K562 (cell line): ENCODE results near the gene CREM. TPM values are rescaled to one million over a fixed set of nuclear protein-coding genes. Genes with fewer than 3 reads are reported as not detected.

Experiments used
- ATAC-seq: fragments of 200-7000 bp; cut with Tn5 transposase; 3 replicates; pipeline ENCODE4 v1.9.1; 2020; ENCODE audit warnings: moderate library complexity
- BruUV-seq: library from RNA; stranded (reverse); fragments of 400-500 nt; replicated peaks from 2 replicates; lab custom pipeline; 2021; lab: Mats Ljungman, UMichigan
- CTCF ChIA-PET: fragments of 300-600 bp; formaldehyde crosslinking; extraction: SDS; loops from one replicate; lab custom pipeline; 2021; ENCODE audit warnings: low intra/inter-chr PET ratio; lab: Yijun Ruan, JAX
- POLR2A ChIA-PET: fragments of 300-600, 350-650 bp; sonication (Branson Sonifier 250); formaldehyde crosslinking; extraction: SDS; loops from one replicate; lab custom pipeline; 2021; ENCODE audit warnings: antibody characterized with exemption, inconsistent platforms; lab: Yijun Ruan, JAX
- DNase-seq, 4 experiments: peaks; one replicate each; pipeline versions ENCODE4 v3.0.0 to v3.0.0-alpha.2; 2011 to 2018; ENCODE audit warnings: low spot score in 3 of 4, mixed read lengths in 3 of 4; ENCODE audit errors: extremely low read depth in 1 of 4
- FAIRE-seq: peaks from 2 replicates; lab custom pipeline; 2011; peaks lifted over from hg19 to GRCh38; lab: Jason Lieb, UNC
- H2AFZ ChIP-seq: 2 replicates; pipeline ENCODE4 v1.6.0; 2011; ENCODE audit warnings: low read depth, low read length, control low read depth, inconsistent platforms
- H3K27ac ChIP-seq: fragments of 200-600 bp; 3 replicates; pipeline ENCODE4 v1.8.0; 2011; ENCODE audit warnings: low read depth, mild to moderate bottlenecking, control low read depth, inconsistent platforms, low read length, moderate library complexity, mixed read lengths; ENCODE audit errors: extremely low read depth
- H3K27me3 ChIP-seq, 2 experiments: fragments of 300-600 bp in 1 of 2; 2 replicates in 1 of 2; 3 replicates in 1 of 2; pipeline versions ENCODE4 v1.6.0 to v1.8.0; 2011; ENCODE audit warnings: inconsistent platforms in 2 of 2, low read length in 2 of 2, mild to moderate bottlenecking in 1 of 2, mixed read lengths in 1 of 2, moderate library complexity in 1 of 2; ENCODE audit not compliant: control insufficient read depth in 2 of 2, insufficient read depth in 2 of 2
- H3K36me3 ChIP-seq: fragments of 300-600 bp; 3 replicates; pipeline ENCODE4 v1.8.0; 2011; ENCODE audit warnings: mild to moderate bottlenecking, low read length, inconsistent platforms; ENCODE audit not compliant: control insufficient read depth, insufficient read depth
- H3K4me1 ChIP-seq, 2 experiments: fragments of 200-600 bp in 1 of 2; replicated peaks in 1 of 2; 2 replicates in 1 of 2; 3 replicates in 1 of 2; pipeline versions ENCODE4 v1.5.1 to v1.8.0; 2011; ENCODE audit warnings: inconsistent platforms in 2 of 2, low read length in 2 of 2, mild to moderate bottlenecking in 1 of 2, mixed read lengths in 1 of 2, moderate library complexity in 1 of 2; ENCODE audit not compliant: control insufficient read depth in 2 of 2, insufficient read depth in 2 of 2
- H3K4me2 ChIP-seq: 2 replicates; pipeline ENCODE4 v1.6.1; 2011; ENCODE audit warnings: low read length, control low read depth, inconsistent platforms, mixed read lengths; ENCODE audit not compliant: insufficient read depth
- H3K4me3 ChIP-seq: fragments of 200-600 bp; sonication (generic), shearing (Covaris generic); 2 replicates; pipeline ENCODE4 v1.5.1; 2016; ENCODE audit warnings: control low read depth, inconsistent platforms
- H3K79me2 ChIP-seq: fragments of 200-600 bp; 3 replicates; pipeline ENCODE4 v1.8.0; 2011; ENCODE audit warnings: low read length, inconsistent platforms; ENCODE audit not compliant: control insufficient read depth, insufficient read depth
- H3K9ac ChIP-seq, 2 experiments: 2 replicates each; pipeline versions ENCODE4 v1.6.0 to v1.6.1; 2011; ENCODE audit warnings: low read depth in 2 of 2, low read length in 2 of 2, control low read depth in 1 of 2, inconsistent platforms in 1 of 2, mild to moderate bottlenecking in 1 of 2, mixed read lengths in 1 of 2; ENCODE audit not compliant: insufficient read depth in 1 of 2
- H3K9me1 ChIP-seq: one replicate; pipeline ENCODE4 v1.6.0; 2011; ENCODE audit warnings: inconsistent platforms, mild to moderate bottlenecking, low read length, moderate library complexity; ENCODE audit not compliant: control insufficient read depth, insufficient read depth
- H3K9me3 ChIP-seq: replicated peaks from 2 replicates; pipeline ENCODE4 v1.5.1; 2011; ENCODE audit warnings: low read depth, low read length, inconsistent platforms; ENCODE audit not compliant: control insufficient read depth, insufficient read depth
- H4K20me1 ChIP-seq: replicated peaks from 2 replicates; pipeline ENCODE4 v1.6.1; 2011; ENCODE audit warnings: low read length, inconsistent platforms, mixed read lengths; ENCODE audit not compliant: control insufficient read depth, insufficient read depth
- ADNP ChIP-seq: fragments of 200-800 bp; sonication (Bioruptor generic); IDR thresholded peaks from 2 replicates; pipeline ENCODE4 v1.6.1; 2016; ENCODE audit warnings: missing genetic modification characterization, missing compliant biosample characterization
- CCAR2 ChIP-seq: fragments of 200-400 bp; formaldehyde crosslinking; IDR thresholded peaks from 2 replicates; pipeline ENCODE4 v1.6.1; 2017; ENCODE audit warnings: mild to moderate bottlenecking, low read depth, low read length
- CREBBP ChIP-seq: IDR thresholded peaks from one replicate; pipeline ENCODE4 v1.6.1; 2012; ENCODE audit warnings: low read depth, mild to moderate bottlenecking, control low read depth, inconsistent platforms, low read length
- FOXM1 ChIP-seq, 2 experiments: fragments of 450-650 bp in 1 of 2; sonication (generic) in 1 of 2; formaldehyde crosslinking in 1 of 2; IDR thresholded peaks; 2 replicates each; pipeline versions ENCODE4 v1.6.1 to v1.9.0; 2017 to 2022; ENCODE audit warnings: low read depth in 2 of 2, mild to moderate bottlenecking in 2 of 2, missing genetic modification reagents in 1 of 2, moderate library complexity in 1 of 2
- IRF2 ChIP-seq: sonication (generic); formaldehyde crosslinking; IDR thresholded peaks from 2 replicates; pipeline ENCODE4 v1.8.1; 2022; ENCODE audit warnings: mild to moderate bottlenecking, missing genetic modification reagents
- KHSRP ChIP-seq: fragments of 450-650 bp; IDR thresholded peaks from 2 replicates; pipeline ENCODE4 v1.6.1; 2017
- MEIS2 ChIP-seq: fragments of 450-650 bp; IDR thresholded peaks from 2 replicates; pipeline ENCODE4 v1.6.1; 2014; ENCODE audit warnings: mild to moderate bottlenecking; ENCODE audit not compliant: partially characterized antibody
- NUFIP1 ChIP-seq: fragments of 450-650 bp; IDR thresholded peaks from 2 replicates; pipeline ENCODE4 v1.6.1; 2018; ENCODE audit not compliant: partially characterized antibody
- SIN3A ChIP-seq, 2 experiments: fragments of 150-350 bp in 1 of 2; IDR thresholded peaks; 2 replicates each; pipeline ENCODE4 v1.6.1; 2011 to 2016; ENCODE audit warnings: borderline replicate concordance in 2 of 2, low read depth in 2 of 2, low read length in 2 of 2, mild to moderate bottlenecking in 2 of 2, moderate library complexity in 2 of 2; ENCODE audit not compliant: control insufficient read depth in 1 of 2
- SMARCB1 ChIP-seq: IDR thresholded peaks from 2 replicates; pipeline ENCODE4 v1.6.1; 2011; ENCODE audit warnings: improper control_type of control experiment, low read depth; ENCODE audit not compliant: insufficient read length
- WHSC1 ChIP-seq: IDR thresholded peaks from one replicate; pipeline ENCODE4 v1.6.1; 2012; ENCODE audit warnings: low read length, control low read depth, inconsistent platforms
- ZNF431 ChIP-seq: sonication (generic); formaldehyde crosslinking; IDR thresholded peaks from 2 replicates; pipeline ENCODE4 v1.8.0; 2022; ENCODE audit warnings: mild to moderate bottlenecking, missing genetic modification reagents
- WGBS: fragments of 100-300 bp; shearing (Covaris generic); methylation state at CpG from one replicate; pipeline ENCODE4 v1.1.6; 2016; ENCODE audit warnings: low coverage, mixed read lengths; ENCODE audit not compliant: insufficient coverage; ENCODE audit errors: missing lambda C conversion rate; 5-methylcytosine and 5-hydroxymethylcytosine counted together
- in situ Hi-C: fragments of 300-500 bp; cut with MboI; formaldehyde crosslinking; loops from 4 replicates; pipeline ENCODE4 v1.15.0; 2018; ENCODE audit warnings: inconsistent platforms, mixed read lengths
- intact Hi-C: fragments of 100-400 bp; cut with micrococcal nuclease; formaldehyde crosslinking; loops from 2 replicates; pipeline ENCODE4 v1.14.2; 2022
- polyA plus RNA-seq, 8 experiments: library from polyadenylated mRNA; depleted of rRNA in 4 of 8; stranded (reverse) in 5 of 8; unstranded in 3 of 8; fragments of >200 nt; fragmentation: Nextera tagmentation in 2 of 8; fragmentation: Illumina TruSeq in 1 of 8; extraction: Ambion mirVana in 2 of 8; extraction: Trizol in 1 of 8; gene quantifications; 2 replicates each; pipeline versions ENCODE4 v1.2.1 to v1.2.3, GENCODE V29; 2011 to 2014; ENCODE audit warnings: inconsistent platforms in 1 of 8, missing spikeins in 1 of 8
- total RNA-seq, 7 experiments: library from RNA; depleted of rRNA in 6 of 7; stranded (reverse); fragments of >200 nt in 6 of 7; fragmentation: Illumina TruSeq in 2 of 7; extraction: Trizol in 2 of 7; gene quantifications; 2 replicates each; pipeline versions ENCODE4 v1.2.1 to v1.2.3, GENCODE V29; 2011 to 2021; ENCODE audit warnings: low replicate concordance in 1 of 7
- TF ChIP-seq, protein P1 (sequence below): fragments of 450-650 bp; IDR thresholded peaks from 2 replicates; pipeline ENCODE4 v1.6.1; 2016; ENCODE audit warnings: missing biosample characterization, missing genetic modification characterization
- TF ChIP-seq, protein P2 (sequence below): fragments of 200-800 bp; sonication (Bioruptor generic); IDR thresholded peaks from 2 replicates; pipeline ENCODE4 v1.6.1; 2016; ENCODE audit warnings: missing genetic modification characterization, missing compliant biosample characterization

The CREM gene
- total and polyA plus RNA-seq, 9 of the 15 experiments (the other 6 are each of a cell fraction or from before 2014, with no cell fraction given): 39.1 to 70.2 (median 48.3) TPM

DNA sequence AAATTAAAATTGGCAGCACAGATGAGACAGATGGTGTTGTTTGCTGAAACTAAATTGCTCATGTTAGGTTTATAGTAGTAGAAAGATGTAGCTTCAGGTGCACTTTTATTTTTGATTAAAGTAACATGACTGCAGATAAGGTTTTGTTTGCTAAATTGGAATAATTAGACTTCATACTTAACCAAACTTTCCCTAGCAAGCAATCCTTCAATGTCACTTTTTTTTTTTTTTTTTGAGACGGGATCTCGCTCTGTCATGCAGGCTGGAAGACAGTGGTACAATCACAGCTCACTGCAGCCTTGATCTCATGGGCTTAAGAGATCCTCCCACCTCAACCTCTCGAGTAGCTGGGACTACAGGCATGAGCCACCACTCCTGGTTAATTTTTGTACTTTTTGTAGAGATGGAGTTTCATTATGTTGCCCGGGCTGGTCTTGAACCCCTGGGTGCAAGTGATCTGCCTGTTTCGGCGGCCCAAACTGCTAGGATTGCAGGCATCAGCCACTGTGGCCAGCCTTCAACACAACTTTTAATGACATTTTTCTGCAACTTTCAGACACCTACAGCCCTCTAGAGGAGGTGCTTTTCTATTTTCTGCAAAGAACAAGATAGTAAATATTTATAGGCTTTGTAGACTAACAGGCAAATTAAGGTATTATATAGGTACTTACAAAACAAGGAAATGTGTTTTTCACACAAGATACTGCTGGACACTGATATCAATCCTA is 124.9 kb downstream of the CREM start:
- H3K4me1 ChIP-seq: no peaks in the 10 kb centered on the region; a peak in 1 of 5 replicates
- H3K27ac ChIP-seq: no peak overlapping the region
- intact Hi-C loops (loop anchor here (5.0 kb wide), 1 partner anchor 81 kb away; no protein-coding TSS in a partner anchor), in situ Hi-C loops (no loop called here)
- DNase-seq (no peak), ATAC-seq (no peak), FAIRE-seq (no peak)
- H3K36me3 ChIP-seq: no peaks in the 10 kb centered on the region
- H3K27me3 ChIP-seq: no peaks in the 10 kb centered on the region
- H3K79me2 ChIP-seq: no peaks in the 10 kb centered on the region
- 26% methylated on average over 6 of the region's 6 CpGs for WGBS
- H3K9me1 ChIP-seq: no peaks in the 10 kb centered on the region
- H3K9me3 ChIP-seq: no peaks in the 10 kb centered on the region
- no peak overlapping the region for H3K4me3 ChIP-seq
- CTCF ChIA-PET: no interaction called here
- no TSS peak for BruUV-seq
- H3K9ac ChIP-seq: no peak overlapping the region
- no peak overlapping the region for H3K4me2 ChIP-seq
- H4K20me1 ChIP-seq: no peaks in the 10 kb centered on the region
- POLR2A ChIA-PET: no interaction called here
- no peak overlapping the region for H2AFZ ChIP-seq
- TF ChIP-seq ADNP: no peak
- no peak for TF ChIP-seq FOXM1 (IDR thresholded peaks at IDR 0.05; ENCODE audit: low read depth)
- TF ChIP-seq FOXM1 (CRISPR knock-in tag; IDR thresholded peaks at IDR 0.05; ENCODE audit: low read depth): no peak
- no peak for TF ChIP-seq SMARCB1
- TF ChIP-seq NUFIP1: no peak
- no peak for TF ChIP-seq WHSC1
- TF ChIP-seq, protein P1, sequence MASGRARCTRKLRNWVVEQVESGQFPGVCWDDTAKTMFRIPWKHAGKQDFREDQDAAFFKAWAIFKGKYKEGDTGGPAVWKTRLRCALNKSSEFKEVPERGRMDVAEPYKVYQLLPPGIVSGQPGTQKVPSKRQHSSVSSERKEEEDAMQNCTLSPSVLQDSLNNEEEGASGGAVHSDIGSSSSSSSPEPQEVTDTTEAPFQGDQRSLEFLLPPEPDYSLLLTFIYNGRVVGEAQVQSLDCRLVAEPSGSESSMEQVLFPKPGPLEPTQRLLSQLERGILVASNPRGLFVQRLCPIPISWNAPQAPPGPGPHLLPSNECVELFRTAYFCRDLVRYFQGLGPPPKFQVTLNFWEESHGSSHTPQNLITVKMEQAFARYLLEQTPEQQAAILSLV: no peak
- TF ChIP-seq ZNF431: no peak
- peak; percentile 68 for TF ChIP-seq MEIS2
- no peak for TF ChIP-seq CCAR2
- no peak for TF ChIP-seq CREBBP
- no peak for TF ChIP-seq IRF2 (CRISPR knock-in tag)
- no peak for TF ChIP-seq SIN3A (IDR thresholded peaks at IDR 0.05; ENCODE audit: borderline replicate concordance in 2 of 2, control insufficient read depth in 1 of 2, low read depth in 2 of 2, low read length in 2 of 2)
- TF ChIP-seq KHSRP: no peak
- TF ChIP-seq, protein P2, sequence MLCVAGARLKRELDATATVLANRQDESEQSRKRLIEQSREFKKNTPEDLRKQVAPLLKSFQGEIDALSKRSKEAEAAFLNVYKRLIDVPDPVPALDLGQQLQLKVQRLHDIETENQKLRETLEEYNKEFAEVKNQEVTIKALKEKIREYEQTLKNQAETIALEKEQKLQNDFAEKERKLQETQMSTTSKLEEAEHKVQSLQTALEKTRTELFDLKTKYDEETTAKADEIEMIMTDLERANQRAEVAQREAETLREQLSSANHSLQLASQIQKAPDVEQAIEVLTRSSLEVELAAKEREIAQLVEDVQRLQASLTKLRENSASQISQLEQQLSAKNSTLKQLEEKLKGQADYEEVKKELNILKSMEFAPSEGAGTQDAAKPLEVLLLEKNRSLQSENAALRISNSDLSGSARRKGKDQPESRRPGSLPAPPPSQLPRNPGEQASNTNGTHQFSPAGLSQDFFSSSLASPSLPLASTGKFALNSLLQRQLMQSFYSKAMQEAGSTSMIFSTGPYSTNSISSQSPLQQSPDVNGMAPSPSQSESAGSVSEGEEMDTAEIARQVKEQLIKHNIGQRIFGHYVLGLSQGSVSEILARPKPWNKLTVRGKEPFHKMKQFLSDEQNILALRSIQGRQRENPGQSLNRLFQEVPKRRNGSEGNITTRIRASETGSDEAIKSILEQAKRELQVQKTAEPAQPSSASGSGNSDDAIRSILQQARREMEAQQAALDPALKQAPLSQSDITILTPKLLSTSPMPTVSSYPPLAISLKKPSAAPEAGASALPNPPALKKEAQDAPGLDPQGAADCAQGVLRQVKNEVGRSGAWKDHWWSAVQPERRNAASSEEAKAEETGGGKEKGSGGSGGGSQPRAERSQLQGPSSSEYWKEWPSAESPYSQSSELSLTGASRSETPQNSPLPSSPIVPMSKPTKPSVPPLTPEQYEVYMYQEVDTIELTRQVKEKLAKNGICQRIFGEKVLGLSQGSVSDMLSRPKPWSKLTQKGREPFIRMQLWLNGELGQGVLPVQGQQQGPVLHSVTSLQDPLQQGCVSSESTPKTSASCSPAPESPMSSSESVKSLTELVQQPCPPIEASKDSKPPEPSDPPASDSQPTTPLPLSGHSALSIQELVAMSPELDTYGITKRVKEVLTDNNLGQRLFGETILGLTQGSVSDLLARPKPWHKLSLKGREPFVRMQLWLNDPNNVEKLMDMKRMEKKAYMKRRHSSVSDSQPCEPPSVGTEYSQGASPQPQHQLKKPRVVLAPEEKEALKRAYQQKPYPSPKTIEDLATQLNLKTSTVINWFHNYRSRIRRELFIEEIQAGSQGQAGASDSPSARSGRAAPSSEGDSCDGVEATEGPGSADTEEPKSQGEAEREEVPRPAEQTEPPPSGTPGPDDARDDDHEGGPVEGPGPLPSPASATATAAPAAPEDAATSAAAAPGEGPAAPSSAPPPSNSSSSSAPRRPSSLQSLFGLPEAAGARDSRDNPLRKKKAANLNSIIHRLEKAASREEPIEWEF: no peak
